ENCODE measurements around the gene NRIP1. TPM values are rescaled to one million over a fixed set of nuclear protein-coding genes. Genes with fewer than 3 reads are reported as not detected.

Gene NRIP1
- total and polyA plus RNA-seq, 2 donors (not counting 3 experiments of a cell fraction or from before 2014, with no cell fraction given): 2.8 to 24.0 TPM

GRCh38 chr21:15042531-15042930 is 22.3 kb downstream of the NRIP1 start:
- dilution Hi-C loops (cut with MboI; ENCODE audit: extremely low pct_ligation_motif_present, low sequenced_read_pairs) (no loop called here), intact Hi-C loops (cut with micrococcal nuclease) (no loop called here)
- no peak for FAIRE-seq
- CTCF ChIA-PET: no interaction called here
- Histone ChIP-seq H3K4me1 (ENCODE audit: control insufficient read depth, extremely low read depth, insufficient read depth, low read length) (no peaks in the 10 kb centered on the region), H3K9me1 (replicated peaks; ENCODE audit: control insufficient read depth, extremely low read depth, insufficient read depth, low read length) (peaks cover 6% of the 10 kb centered on the region), H3K27ac (ENCODE audit: insufficient read depth, low read depth, low read length) (no peak overlapping the region), H3K4me2 (ENCODE audit: insufficient read depth, low read length) (no peak overlapping the region), H3K9ac (replicated peaks; ENCODE audit: extremely low read depth, insufficient read depth, low read length) (no peak overlapping the region), H2AFZ (ENCODE audit: low read depth, low read length) (no peak overlapping the region), H3K4me3 (replicated peaks in 1 of 3; ENCODE audit: insufficient read depth in 1 of 3, low read depth in 1 of 3, low read length in 3 of 3) (no peak overlapping the region), H3K9me3 (replicated peaks; ENCODE audit: control insufficient read depth, insufficient read depth, low read length) (no peaks in the 10 kb centered on the region), H3K36me3 (ENCODE audit: control insufficient read depth in 2 of 2, extremely low read depth in 1 of 2, insufficient read depth in 2 of 2, low read length in 2 of 2) (peaks cover 0 to 3% of the 10 kb centered on the region in 2 experiments), H4K20me1 (replicated peaks; ENCODE audit: control insufficient read depth, extremely low read depth, insufficient read depth, low read length) (peaks cover 6% of the 10 kb centered on the region), H3K79me2 (ENCODE audit: control insufficient read depth, insufficient read depth, low read length) (peaks cover 94% of the 10 kb centered on the region), H3K27me3 (ENCODE audit: control insufficient read depth in 2 of 2, insufficient read depth in 2 of 2, low read length in 2 of 2) (no peaks in the 10 kb centered on the region)
- no peak for DNase-seq (ENCODE audit: low read depth, low spot score)
- POLR2A ChIA-PET: no interaction called here
- TF ChIP-seq MAX (IDR thresholded peaks at IDR 0.05; ENCODE audit: insufficient read depth, insufficient read length) (no peak), FOS (IDR thresholded peaks at IDR 0.05; ENCODE audit: borderline replicate concordance, insufficient read depth, low read length) (no peak), POLR2AphosphoS5 (IDR thresholded peaks at IDR 0.05; ENCODE audit: insufficient read depth, low read depth, low read length) (no peak), POLR2A (IDR thresholded peaks at IDR 0.05; ENCODE audit: low read depth, low read length) (no peak), EZH2 (IDR thresholded peaks at IDR 0.05; ENCODE audit: borderline replicate concordance, low read depth, low read length, severe bottlenecking) (no peak), JUN (IDR thresholded peaks at IDR 0.05; ENCODE audit: borderline replicate concordance, insufficient read depth, insufficient read length, low read depth) (no peak), GATA2 (IDR thresholded peaks at IDR 0.05; ENCODE audit: insufficient read depth, insufficient read length, low read depth, low read length) (no peak), MYC (IDR thresholded peaks at IDR 0.05; ENCODE audit: low read depth, low read length) (no peak), CTCF (IDR thresholded peaks at IDR 0.05; ENCODE audit: extremely low read depth in 1 of 2, insufficient read depth in 1 of 2, low read depth in 1 of 2, low read length in 2 of 2) (no peak)
- BruUV-seq (replicated peaks): no TSS peak

All from endothelial cell of umbilical vein (primary cell).